Neutrophil (primary cell): ENCODE measurements around the gene NOL8.

Experiments
- H3K27ac ChIP-seq: fragments of 200-600 bp; sonication (generic); 2 replicates; pipeline ENCODE4 v1.5.1; 2016; ENCODE audit warnings: mild to moderate bottlenecking, moderate library complexity
- H3K27me3 ChIP-seq: fragments of 200-600 bp; sonication (generic); 2 replicates; pipeline ENCODE4 v1.6.0; 2016; ENCODE audit warnings: mild to moderate bottlenecking
- H3K36me3 ChIP-seq: fragments of 200-600 bp; sonication (generic); 2 replicates; pipeline ENCODE4 v1.5.1; 2017
- H3K4me1 ChIP-seq, 2 experiments: fragments of 200-600 bp in 1 of 2; sonication (generic) in 1 of 2; 1 replicate in 1 of 2; 2 replicates in 1 of 2; pipeline versions ENCODE4 v1.5.1 to v1.6.1; 2013 to 2016; ENCODE audit warnings: low read depth in 1 of 2, low read length in 1 of 2, mild to moderate bottlenecking in 1 of 2, moderate library complexity in 1 of 2; ENCODE audit not compliant: control insufficient read depth in 1 of 2, insufficient read depth in 1 of 2
- H3K4me3 ChIP-seq, 2 experiments: fragments of 200-600 bp in 1 of 2; sonication (generic) in 1 of 2; 1 replicate in 1 of 2; 2 replicates in 1 of 2; pipeline ENCODE4 v1.5.1; 2013 to 2016; ENCODE audit warnings: low read depth in 1 of 2, low read length in 1 of 2, mild to moderate bottlenecking in 1 of 2, moderate library complexity in 1 of 2
- H3K9me3 ChIP-seq: fragments of 200-600 bp; sonication (generic); 2 replicates; pipeline ENCODE4 v1.5.1; 2016
- CTCF ChIP-seq: fragments of 200-600 bp; sonication (generic); IDR thresholded peaks from 2 replicates; pipeline ENCODE4 v1.5.1; 2016; ENCODE audit warnings: antibody characterized with exemption

NOL8 gene

GRCh38 chr9:92312887-92313623 lies 12.1 kb downstream of the NOL8 start:
- Histone ChIP-seq H3K9me3 (no peaks in the 10 kb centered on the region), H3K36me3 (peaks cover 63% of the 10 kb centered on the region), H3K27ac (no peak overlapping the region), H3K27me3 (no peaks in the 10 kb centered on the region), H3K4me1 (no peaks in the 10 kb centered on the region), H3K4me3 (no peak overlapping the region)
- TF ChIP-seq CTCF, result no peak

- Histone ChIP-seq H3K27me3 (no peaks in the 10 kb centered on the region), H3K27ac (no peak overlapping the region), H3K4me3 (no peak overlapping the region), H3K4me1 (no peaks in the 10 kb centered on the region), H3K9me3 (no peaks in the 10 kb centered on the region), H3K36me3 (peaks cover 65% of the 10 kb centered on the region)
- no peak for TF ChIP-seq CTCF
These were observed 14.6 kb downstream of the NOL8 start for GRCh38 chr9:92310562-92310961.

- Histone ChIP-seq H3K36me3 (peaks cover 72% of the 10 kb centered on the region), H3K4me3 (no peak overlapping the region), H3K27me3 (no peaks in the 10 kb centered on the region), H3K9me3 (no peaks in the 10 kb centered on the region), H3K27ac (no peak overlapping the region), H3K4me1 (no peaks in the 10 kb centered on the region)
- TF ChIP-seq CTCF, result no peak
These were observed 16.3 kb downstream of the NOL8 start for GRCh38 chr9:92308893-92309292.

- no peak for TF ChIP-seq CTCF
- peaks cover 73% of the 10 kb centered on the region for H3K36me3 ChIP-seq
- no peaks in the 10 kb centered on the region for H3K9me3 ChIP-seq
- H3K27me3 ChIP-seq, result no peaks in the 10 kb centered on the region
- no peak overlapping the region for H3K27ac ChIP-seq
- H3K4me1 ChIP-seq, result no peaks in the 10 kb centered on the region
- no peak overlapping the region for H3K4me3 ChIP-seq
These were observed 24.2 kb downstream of the NOL8 start for GRCh38 chr9:92300936-92301335.

- H3K27me3 ChIP-seq, result no peaks in the 10 kb centered on the region
- TF ChIP-seq CTCF, result no peak
- H3K4me1 ChIP-seq, result peaks cover 4 to 5% of the 10 kb centered on the region in 2 experiments
- no peak overlapping the region for H3K4me3 ChIP-seq
- no peak overlapping the region for H3K27ac ChIP-seq
- no peaks in the 10 kb centered on the region for H3K9me3 ChIP-seq
- H3K36me3 ChIP-seq, result peaks cover 55% of the 10 kb centered on the region
These were observed 26.0 kb downstream of the NOL8 start for GRCh38 chr9:92299116-92299515.
